Measurements from ENCODE around the gene SUGCT.

Gene SUGCT

GRCh38 chr7:40194745-40195144 lies 59.9 kb downstream of the SUGCT start:
- H3K4me3 ChIP-seq (ENCODE audit: low read length), result no peak overlapping the region
- TF ChIP-seq, protein P1, sequence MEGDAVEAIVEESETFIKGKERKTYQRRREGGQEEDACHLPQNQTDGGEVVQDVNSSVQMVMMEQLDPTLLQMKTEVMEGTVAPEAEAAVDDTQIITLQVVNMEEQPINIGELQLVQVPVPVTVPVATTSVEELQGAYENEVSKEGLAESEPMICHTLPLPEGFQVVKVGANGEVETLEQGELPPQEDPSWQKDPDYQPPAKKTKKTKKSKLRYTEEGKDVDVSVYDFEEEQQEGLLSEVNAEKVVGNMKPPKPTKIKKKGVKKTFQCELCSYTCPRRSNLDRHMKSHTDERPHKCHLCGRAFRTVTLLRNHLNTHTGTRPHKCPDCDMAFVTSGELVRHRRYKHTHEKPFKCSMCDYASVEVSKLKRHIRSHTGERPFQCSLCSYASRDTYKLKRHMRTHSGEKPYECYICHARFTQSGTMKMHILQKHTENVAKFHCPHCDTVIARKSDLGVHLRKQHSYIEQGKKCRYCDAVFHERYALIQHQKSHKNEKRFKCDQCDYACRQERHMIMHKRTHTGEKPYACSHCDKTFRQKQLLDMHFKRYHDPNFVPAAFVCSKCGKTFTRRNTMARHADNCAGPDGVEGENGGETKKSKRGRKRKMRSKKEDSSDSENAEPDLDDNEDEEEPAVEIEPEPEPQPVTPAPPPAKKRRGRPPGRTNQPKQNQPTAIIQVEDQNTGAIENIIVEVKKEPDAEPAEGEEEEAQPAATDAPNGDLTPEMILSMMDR (conservative IDR thresholded peaks at IDR 0.05; ENCODE audit: low read depth, low read length), result no peak
- DNase-seq (ENCODE audit: low read depth), result no peak

DNA sequence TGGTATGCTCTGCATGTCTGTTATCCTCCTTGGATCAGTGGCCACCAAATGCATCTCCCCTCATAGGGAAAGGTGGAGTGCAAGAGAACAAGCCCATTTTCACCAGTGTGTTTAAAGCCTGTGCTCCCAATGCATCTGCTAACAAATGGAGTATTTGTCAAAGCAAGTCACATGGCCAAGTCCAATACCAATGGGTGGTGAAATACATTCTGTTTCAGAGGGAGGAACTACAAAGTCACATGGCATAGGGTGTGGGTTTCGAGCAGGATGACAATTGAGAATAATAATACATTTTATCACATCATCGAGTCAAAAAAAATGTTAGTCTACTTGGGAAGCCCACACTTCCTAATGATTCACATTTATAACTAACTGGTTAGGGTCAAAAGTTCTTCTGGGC lies 62.7 kb downstream of the SUGCT start:
- DNase-seq (ENCODE audit: low read depth), result no peak
- no peak overlapping the region for H3K4me3 ChIP-seq (ENCODE audit: low read length)
- TF ChIP-seq, protein P1 (conservative IDR thresholded peaks at IDR 0.05; ENCODE audit: low read depth, low read length), result no peak

DNA sequence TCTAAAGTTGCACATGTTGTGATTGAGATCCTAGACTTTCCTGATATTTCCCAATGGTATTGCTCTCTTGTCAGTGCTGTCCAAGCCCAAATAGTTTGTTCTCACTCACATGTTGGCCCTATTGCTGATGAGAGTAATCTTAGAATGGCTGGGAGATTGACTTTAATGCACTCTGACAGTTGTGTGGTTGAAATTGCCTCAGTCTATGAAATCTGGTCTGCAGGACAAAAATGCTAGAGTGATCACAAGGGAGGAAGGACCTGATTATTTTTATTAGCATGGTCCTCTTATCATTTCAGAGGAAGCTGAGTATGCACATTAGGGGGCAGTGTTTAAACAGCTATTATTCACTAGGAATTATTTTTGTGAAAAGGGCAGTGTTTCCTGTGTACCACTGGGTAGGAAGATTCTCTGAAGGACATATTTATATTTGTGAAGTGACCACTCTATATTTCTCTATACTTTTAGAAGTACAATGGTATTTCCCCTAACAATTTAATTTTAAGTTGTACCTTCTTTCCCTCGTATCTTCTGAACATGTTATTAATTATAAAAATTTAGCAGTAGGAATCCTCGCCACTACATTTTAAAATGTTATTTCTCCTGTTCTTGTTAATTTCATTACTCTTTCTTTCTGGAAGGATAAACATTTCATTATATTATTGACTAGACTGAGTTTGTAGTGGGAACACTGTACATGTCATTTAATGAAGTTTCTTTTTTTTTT lies 64.4 kb downstream of the SUGCT start:
- H3K4me3 ChIP-seq (ENCODE audit: low read length), result no peak overlapping the region
- TF ChIP-seq, protein P1 (conservative IDR thresholded peaks at IDR 0.05; ENCODE audit: low read depth, low read length), result peak; percentile 62
- DNase-seq (ENCODE audit: low read depth), result no peak

DNA sequence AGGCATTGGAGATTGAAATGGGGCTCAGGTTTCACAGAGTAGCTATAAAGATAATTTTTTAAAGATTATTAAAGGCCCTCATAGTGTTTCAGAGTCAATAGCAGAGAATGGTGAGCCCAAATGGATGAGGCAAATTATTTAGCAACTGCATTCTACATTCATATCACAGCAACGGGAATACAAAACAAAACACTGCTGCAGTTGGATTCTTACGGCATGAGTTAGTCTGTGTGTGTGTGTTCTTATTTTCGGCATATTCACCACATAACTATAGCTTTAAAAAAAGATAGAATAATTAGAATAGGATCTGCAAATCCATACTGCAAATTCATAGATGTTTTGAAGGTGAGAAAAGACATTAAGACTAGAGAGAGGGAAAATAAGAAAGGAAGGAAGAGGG lies 66.0 kb downstream of the SUGCT start:
- TF ChIP-seq, protein P1 (conservative IDR thresholded peaks at IDR 0.05; ENCODE audit: low read depth, low read length), result no peak

DNA sequence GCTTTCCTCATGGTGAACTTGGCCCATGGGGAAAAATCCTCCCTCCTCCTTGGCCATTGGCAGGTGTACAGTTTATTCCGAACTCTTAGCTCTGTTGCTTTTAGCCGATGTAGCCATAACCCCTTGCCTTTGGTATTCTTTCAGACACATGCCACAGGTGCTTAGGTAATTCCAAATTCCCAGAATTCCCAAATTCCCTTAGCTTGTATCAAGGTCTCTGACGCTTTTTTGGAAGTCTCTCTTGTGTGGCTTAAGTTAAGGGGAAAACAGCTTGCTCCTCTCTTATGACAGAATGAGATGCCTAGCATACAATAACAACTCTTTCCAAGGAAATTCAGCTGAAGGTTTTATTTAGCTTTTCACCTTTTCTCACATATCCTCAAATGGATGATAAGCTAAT lies 68.0 kb downstream of the SUGCT start:
- TF ChIP-seq, protein P1 (conservative IDR thresholded peaks at IDR 0.05; ENCODE audit: low read depth, low read length), result no peak
- no peak for DNase-seq (ENCODE audit: low read depth)
- H3K4me3 ChIP-seq (ENCODE audit: low read length), result no peak overlapping the region

More for the DNA sequence above, 66.0 kb downstream of the SUGCT start:
- no peak overlapping the region for H3K4me3 ChIP-seq (ENCODE audit: low read length)
- no peak for DNase-seq (ENCODE audit: low read depth)

- H3K4me3 ChIP-seq (ENCODE audit: low read length), result no peak overlapping the region
- no peak for DNase-seq (ENCODE audit: low read depth)
- TF ChIP-seq, protein P1 (conservative IDR thresholded peaks at IDR 0.05; ENCODE audit: low read depth, low read length), result no peak
These were observed 69.8 kb downstream of the SUGCT start for GRCh38 chr7:40204581-40204980.

DNA sequence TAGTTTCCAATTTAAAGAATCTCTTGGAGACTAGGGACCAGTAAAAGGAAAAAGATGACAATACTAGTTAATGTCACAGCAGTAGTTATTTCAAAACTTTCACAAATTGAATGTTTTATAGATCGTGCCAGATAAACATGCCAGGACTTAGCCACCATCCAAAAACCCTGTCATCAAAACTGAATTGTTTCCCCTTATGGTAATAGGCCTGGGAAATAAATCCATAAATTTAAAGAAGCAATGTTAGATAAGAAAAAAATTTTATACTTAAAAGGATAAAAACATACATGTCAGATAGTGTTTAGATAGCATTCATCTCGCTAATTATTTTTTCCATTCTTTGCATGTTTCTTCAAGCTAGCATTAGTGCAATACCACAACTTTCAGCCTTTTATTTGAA lies 71.2 kb downstream of the SUGCT start:
- DNase-seq (ENCODE audit: low read depth), result no peak
- TF ChIP-seq, protein P1 (conservative IDR thresholded peaks at IDR 0.05; ENCODE audit: low read depth, low read length), result no peak
- no peak overlapping the region for H3K4me3 ChIP-seq (ENCODE audit: low read length)

All from retinal pigment epithelial cell (primary cell).